Ramos (cell line): ENCODE results near the gene JOSD2.

ENCODE experiments used
- in situ Hi-C: fragments of 300-500 bp; cut with MboI; formaldehyde crosslinking; loops from one replicate; pipeline ENCODE4 v1.14.3; 2022; ENCODE audit warnings: low sequenced_read_pairs; ENCODE audit not compliant: unreplicated experiment

The JOSD2 gene

GRCh38 chr19:50459067-50459456, 51.9 kb downstream of the JOSD2 start:
- in situ Hi-C loops = no loop called here

- in situ Hi-C loops = no loop called here
These were observed 52.5 kb downstream of the JOSD2 start for GRCh38 chr19:50458396-50459066.

GRCh38 chr19:50457300-50457699, 53.7 kb downstream of the JOSD2 start:
- in situ Hi-C loops = no loop called here
